ENCODE data around the gene LTV1.

DNA sequence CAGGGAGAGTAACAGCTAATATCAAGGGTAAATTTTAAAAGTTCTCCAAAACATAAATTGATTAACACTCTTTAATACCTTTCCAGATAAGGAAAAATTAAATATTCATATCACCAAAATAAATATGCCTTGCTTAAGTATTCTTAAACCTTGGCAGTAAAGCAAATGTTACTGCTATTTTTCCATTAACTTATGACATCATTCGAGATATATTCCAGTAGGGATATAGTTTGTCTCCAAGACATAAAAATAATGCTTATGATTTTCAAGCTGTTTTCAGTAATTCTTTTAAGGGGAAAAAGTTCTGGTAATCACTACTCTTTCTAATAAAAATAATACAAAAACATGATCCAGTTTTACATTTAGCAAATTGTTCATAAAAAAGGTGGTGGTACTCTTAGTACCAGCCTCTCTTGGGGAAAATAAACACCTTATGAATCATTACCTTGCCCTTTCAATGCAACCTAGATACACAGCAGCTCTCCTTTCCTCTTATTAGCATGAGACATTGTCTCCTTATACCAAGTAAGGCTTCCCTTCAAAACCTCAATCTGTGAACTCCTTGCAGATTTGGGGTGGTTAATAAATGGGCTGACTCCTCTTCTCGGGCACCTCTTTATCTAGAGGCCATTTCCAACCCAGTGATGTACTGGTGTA lies 31.5 kb upstream of the LTV1 start:
- TF ChIP-seq CTCF (conservative IDR thresholded peaks at IDR 0.05) (no peak), EZH2 (IDR thresholded peaks at IDR 0.05; ENCODE audit: low read depth) (no peak)

Measured in PC-9 (cell line).